GM12878 (cell line): ENCODE results near the gene HSF5.

Experiments used
- ATF2 ChIP-seq: IDR thresholded peaks from 2 replicates; pipeline ENCODE4 v1.6.1; 2012; ENCODE audit warnings: low read length, inconsistent platforms
- BCLAF1 ChIP-seq: fragments of 450-650 bp; IDR thresholded peaks from 2 replicates; pipeline ENCODE4 v1.6.1; 2017; ENCODE audit warnings: antibody characterized with exemption, mild to moderate bottlenecking, moderate library complexity
- CHD4 ChIP-seq: fragments of 200-600 bp; sonication (generic); IDR thresholded peaks from 2 replicates; pipeline ENCODE4 v1.6.1; 2016; ENCODE audit warnings: mild to moderate bottlenecking
- CTCF ChIP-seq, 3 experiments: IDR thresholded peaks in 2 of 3; conservative IDR thresholded peaks in 1 of 3; 2 replicates each; pipeline ENCODE4 v1.5.1; 2011; ENCODE audit warnings: low read depth in 3 of 3, low read length in 3 of 3, mild to moderate bottlenecking in 3 of 3, control low read depth in 2 of 3, moderate library complexity in 2 of 3, inconsistent platforms in 1 of 3, mixed read lengths in 1 of 3; ENCODE audit not compliant: control insufficient read depth in 2 of 3, insufficient read depth in 1 of 3; ENCODE audit errors: extremely low read depth in 1 of 3
- DPF2 ChIP-seq: fragments of 450-650 bp; IDR thresholded peaks from 2 replicates; pipeline ENCODE4 v1.6.1; 2017; ENCODE audit warnings: mild to moderate bottlenecking
- EZH2 ChIP-seq: IDR thresholded peaks from 2 replicates; pipeline ENCODE4 v1.6.1; 2012; ENCODE audit warnings: low read depth, mild to moderate bottlenecking, control low read depth, inconsistent platforms, low read length, borderline replicate concordance; ENCODE audit not compliant: control insufficient read depth
- HDGF ChIP-seq: fragments of 450-650 bp; IDR thresholded peaks from 2 replicates; pipeline ENCODE4 v1.6.1; 2016; ENCODE audit warnings: antibody characterized with exemption
- MAX ChIP-seq: IDR thresholded peaks from 2 replicates; pipeline ENCODE4 v1.6.1; 2012; ENCODE audit warnings: low read depth, low read length, improper control_type of control experiment
- MXI1 ChIP-seq: fragments of 150-350 bp; IDR thresholded peaks from 2 replicates; pipeline ENCODE4 v1.6.1; 2011; ENCODE audit warnings: low read depth, mild to moderate bottlenecking, inconsistent platforms, low read length, improper control_type of control experiment
- POLR2A ChIP-seq: IDR thresholded peaks from 2 replicates; pipeline ENCODE4 v1.6.1; 2011; ENCODE audit warnings: low read depth, mild to moderate bottlenecking, low read length
- RAD21 ChIP-seq: IDR thresholded peaks from 2 replicates; pipeline ENCODE4 v1.6.1; 2011; ENCODE audit warnings: mild to moderate bottlenecking, low read depth, low read length, moderate library complexity; ENCODE audit not compliant: insufficient read depth
- RAD51 ChIP-seq: fragments of 450-650 bp; IDR thresholded peaks from 2 replicates; pipeline ENCODE4 v1.6.1; 2016; ENCODE audit warnings: moderate library complexity, mild to moderate bottlenecking, inconsistent platforms
- RFX5 ChIP-seq: IDR thresholded peaks from 2 replicates; pipeline ENCODE4 v1.6.1; 2011; ENCODE audit warnings: low read depth, low read length, improper control_type of control experiment

- TF ChIP-seq HDGF (no peak), BCLAF1 (no peak), DPF2 (no peak), ATF2 (no peak), POLR2A (no peak), RFX5 (no peak), RAD51 (no peak), MAX (no peak; the same call in 1 of the 2 replicates), EZH2 (no peak), RAD21 (no peak), MXI1 (no peak), CTCF (IDR thresholded peaks at IDR 0.05 in 2 of 3, conservative IDR thresholded peaks at IDR 0.05 in 1 of 3; ENCODE audit: control insufficient read depth in 2 of 3, extremely low read depth in 1 of 3, insufficient read depth in 1 of 3, low read depth in 3 of 3, low read length in 3 of 3) (no peak), CHD4 (no peak)
Observed at GRCh38 chr17:58382872-58383242, 105.4 kb downstream of the HSF5 start.
